ENCODE results near the gene GNE. TPM values are rescaled to one million over a fixed set of nuclear protein-coding genes. Genes with fewer than 3 reads are reported as not detected.

The GNE gene
- total and polyA plus RNA-seq, 9 of the 15 experiments (the other 6 are each of a cell fraction or from before 2014, with no cell fraction given) = 5.1 to 18.6 (median 12.0) TPM

DNA sequence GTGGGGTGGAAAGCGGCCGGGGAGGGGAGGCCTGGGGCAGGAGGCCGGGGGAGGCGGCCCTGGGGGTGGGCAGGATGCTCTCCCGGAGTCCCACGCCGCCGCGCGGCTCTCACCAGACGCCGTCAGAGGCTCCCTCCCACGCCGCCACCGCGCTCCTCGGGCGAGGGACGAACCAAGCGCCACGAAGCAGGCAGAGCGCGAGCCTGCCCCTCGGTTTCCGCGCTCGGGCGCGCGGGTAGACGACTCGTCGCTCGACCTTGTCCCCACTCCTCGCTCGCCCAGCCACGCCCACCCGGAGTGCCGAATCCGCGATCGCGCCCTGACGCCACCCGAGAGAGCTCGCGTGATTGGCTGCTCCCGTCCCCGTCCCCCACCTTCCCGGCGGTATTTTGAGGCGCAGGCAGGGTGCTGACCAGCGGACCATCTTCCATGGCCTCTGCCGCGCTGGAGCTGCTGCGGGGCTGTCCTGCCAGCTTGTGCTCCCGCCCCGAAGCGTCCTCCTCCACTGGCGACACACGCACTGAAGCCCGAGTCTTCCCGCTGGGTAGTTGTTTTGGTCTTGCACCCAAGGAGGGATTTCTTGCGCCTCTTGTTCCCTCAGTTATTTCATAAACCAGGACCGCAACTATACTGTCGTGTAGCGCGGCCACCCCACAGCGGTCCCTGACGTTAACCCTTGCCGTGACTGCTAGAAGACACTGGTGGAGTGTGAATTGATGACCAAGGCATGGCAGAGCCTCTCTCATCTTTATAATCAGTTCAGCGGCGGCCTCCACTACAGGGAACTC, at the start of gene GNE (continued):
- TF ChIP-seq SMARCB1 (IDR thresholded peaks at IDR 0.05; ENCODE audit: insufficient read length, low read depth) (no peak), POLR2G (IDR thresholded peaks at IDR 0.05; ENCODE audit: low read depth, low read length) (peak; percentile 97), ZKSCAN3 (CRISPR knock-in tag; IDR thresholded peaks at IDR 0.05) (no peak), MGA (IDR thresholded peaks at IDR 0.05) (peak; percentile 53), ZNF778 (CRISPR knock-in tag; IDR thresholded peaks at IDR 0.05) (no peak), POLR2H (tag; IDR thresholded peaks at IDR 0.05; ENCODE audit: low read depth) (peak; percentile 77), KAT2B (IDR thresholded peaks at IDR 0.05; ENCODE audit: low read depth, low read length) (no peak), KLF6 (CRISPR knock-in tag; IDR thresholded peaks at IDR 0.05; ENCODE audit: borderline replicate concordance) (no peak), ID3 (CRISPR knock-in tag; IDR thresholded peaks at IDR 0.05) (no peak), ID3 (tag; IDR thresholded peaks at IDR 0.05) (no peak), NCOA4 (IDR thresholded peaks at IDR 0.05; ENCODE audit: partially characterized antibody) (peak; percentile 68), HDGF (IDR thresholded peaks at IDR 0.05) (no peak), CBFB (CRISPR knock-in tag; IDR thresholded peaks at IDR 0.05) (no peak)
- TF ChIP-seq, protein P1, sequence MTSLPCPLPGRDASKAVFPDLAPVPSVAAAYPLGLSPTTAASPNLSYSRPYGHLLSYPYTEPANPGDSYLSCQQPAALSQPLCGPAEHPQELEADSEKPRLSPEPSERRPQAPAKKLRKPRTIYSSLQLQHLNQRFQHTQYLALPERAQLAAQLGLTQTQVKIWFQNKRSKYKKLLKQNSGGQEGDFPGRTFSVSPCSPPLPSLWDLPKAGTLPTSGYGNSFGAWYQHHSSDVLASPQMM (CRISPR knock-in tag; IDR thresholded peaks at IDR 0.05) = no peak

Data from K562 (cell line).